HEK293 (cell line): ENCODE data around the gene NUP210.

Experiments used
- CTCF ChIA-PET: fragments of 350-600 bp; formaldehyde crosslinking; extraction: SDS; loops from one replicate; lab custom pipeline; 2021; ENCODE audit warnings: antibody characterized with exemption; lab: Yijun Ruan, JAX
- POLR2A ChIA-PET: fragments of 300-600 bp; formaldehyde crosslinking; extraction: SDS; loops from one replicate; lab custom pipeline; 2020; ENCODE audit warnings: antibody characterized with exemption, inconsistent platforms; lab: Yijun Ruan, JAX
- H3K27ac ChIP-seq: fragments of 200-500 bp; sonication (Bioruptor generic); 2 replicates; pipeline ENCODE4 v1.5.1; 2014; ENCODE audit warnings: low read depth, low read length, control low read depth, inconsistent platforms; ENCODE audit errors: extremely low read depth
- H3K36me3 ChIP-seq, 2 experiments: fragments of 200-500 bp in 1 of 2; sonication (Bioruptor generic) in 1 of 2; 1 replicate in 1 of 2; 2 replicates in 1 of 2; pipeline ENCODE4 v1.5.1; 2014 to 2017; ENCODE audit warnings: inconsistent platforms in 2 of 2, low read length in 2 of 2; ENCODE audit not compliant: control insufficient read depth in 2 of 2, insufficient read depth in 1 of 2
- H3K4me1 ChIP-seq: fragments of 200-500 bp; sonication (Bioruptor generic); 2 replicates; pipeline ENCODE4 v1.5.1; 2014; ENCODE audit warnings: mild to moderate bottlenecking, low read length, inconsistent platforms; ENCODE audit not compliant: control insufficient read depth, insufficient read depth
- H3K4me3 ChIP-seq: 2 replicates; pipeline ENCODE4 v1.5.1; 2011; ENCODE audit warnings: low read depth, mild to moderate bottlenecking, control low read depth, low read length, moderate library complexity
- H3K9me3 ChIP-seq: fragments of 200-500 bp; sonication (Bioruptor generic); 2 replicates; pipeline ENCODE4 v1.5.1; 2014; ENCODE audit warnings: low read depth, low read length, inconsistent platforms; ENCODE audit not compliant: control insufficient read depth, insufficient read depth
- CTCF ChIP-seq: fragments of 450-650 bp; formaldehyde crosslinking; IDR thresholded peaks from 2 replicates; pipeline ENCODE4 v1.5.1; 2016; ENCODE audit warnings: missing biosample characterization, missing genetic modification characterization
- KLF10 ChIP-seq: fragments of 450-650 bp; IDR thresholded peaks from 2 replicates; pipeline ENCODE4 v1.5.1; 2018; ENCODE audit warnings: missing biosample characterization, mild to moderate bottlenecking, missing genetic modification characterization
- PRDM10 ChIP-seq: fragments of 450-650 bp; formaldehyde crosslinking; IDR thresholded peaks from 2 replicates; pipeline ENCODE4 v1.5.1; 2016; ENCODE audit warnings: missing biosample characterization, missing genetic modification characterization
- PRDM2 ChIP-seq: fragments of 450-650 bp; formaldehyde crosslinking; IDR thresholded peaks from 2 replicates; pipeline ENCODE4 v1.5.1; 2016; ENCODE audit warnings: missing biosample characterization, missing genetic modification characterization, borderline replicate concordance
- ZBTB10 ChIP-seq: fragments of 450-650 bp; formaldehyde crosslinking; IDR thresholded peaks from 2 replicates; pipeline ENCODE4 v1.5.1; 2016; ENCODE audit warnings: missing biosample characterization, missing genetic modification characterization
- ZBTB17 ChIP-seq: fragments of 450-650 bp; formaldehyde crosslinking; IDR thresholded peaks from 2 replicates; pipeline ENCODE4 v1.5.1; 2016; ENCODE audit warnings: missing biosample characterization, missing genetic modification characterization
- ZBTB49 ChIP-seq: fragments of 450-650 bp; formaldehyde crosslinking; IDR thresholded peaks from 2 replicates; pipeline ENCODE4 v1.5.1; 2016; ENCODE audit warnings: missing biosample characterization, missing genetic modification characterization, low read depth
- ZBTB8A ChIP-seq: fragments of 450-650 bp; formaldehyde crosslinking; IDR thresholded peaks from 2 replicates; pipeline ENCODE4 v1.5.1; 2016; ENCODE audit warnings: missing biosample characterization, missing genetic modification characterization
- ZFHX2 ChIP-seq: fragments of 450-650 bp; formaldehyde crosslinking; conservative IDR thresholded peaks from 2 replicates; pipeline ENCODE4 v1.5.1; 2016; ENCODE audit warnings: missing biosample characterization, missing genetic modification characterization
- ZNF146 ChIP-seq: fragments of 450-650 bp; formaldehyde crosslinking; IDR thresholded peaks from 2 replicates; pipeline ENCODE4 v1.5.1; 2016; ENCODE audit warnings: missing biosample characterization, missing genetic modification characterization
- ZNF335 ChIP-seq: fragments of 450-650 bp; formaldehyde crosslinking; conservative IDR thresholded peaks from 2 replicates; pipeline ENCODE4 v1.5.1; 2016; ENCODE audit warnings: missing biosample characterization, missing genetic modification characterization
- ZNF654 ChIP-seq: fragments of 450-650 bp; formaldehyde crosslinking; IDR thresholded peaks from 2 replicates; pipeline ENCODE4 v1.5.1; 2016; ENCODE audit warnings: low read depth, missing biosample characterization, missing genetic modification characterization

Gene NUP210

GRCh38 chr3:13308380-13308801 is 111.7 kb downstream of the NUP210 start:
- Histone ChIP-seq H3K27ac (no peak overlapping the region), H3K4me3 (no peak overlapping the region), H3K9me3 (no peaks in the 10 kb centered on the region), H3K36me3 (no peaks in the 10 kb centered on the region; a peak in 1 of 3 replicates), H3K4me1 (no peaks in the 10 kb centered on the region)
- TF ChIP-seq ZBTB17 (tag by site-specific recombination) (peak; percentile 46; the same call in 1 of the 2 replicates), CTCF (tag by site-specific recombination) (peak; percentile 35), PRDM10 (tag by site-specific recombination) (peak; percentile 21; the same call in 1 of the 2 replicates), ZNF146 (tag by site-specific recombination) (no peak), ZNF654 (tag by site-specific recombination) (no peak), ZBTB8A (tag by site-specific recombination) (no peak), KLF10 (tag by site-specific recombination) (no peak), ZBTB49 (tag by site-specific recombination) (no peak), PRDM2 (tag by site-specific recombination) (no peak)
- POLR2A ChIA-PET: no interaction called here
- CTCF ChIA-PET: interaction anchor here (0.7 to 1.5 kb wide), 4 partner anchors 22 to 143 kb away, joined by 3 read pairs; no protein-coding TSS in a partner anchor

- H3K36me3 ChIP-seq: no peaks in the 10 kb centered on the region
- H3K4me3 ChIP-seq: no peak overlapping the region
- H3K4me1 ChIP-seq: no peaks in the 10 kb centered on the region
- no peak overlapping the region for H3K27ac ChIP-seq
- ChIA-PET CTCF (interaction anchor here (0.6 to 1.7 kb wide), 6 partner anchors 9 to 592 kb away, joined by 3 to 8 read pairs (median 4); no protein-coding TSS in a partner anchor), POLR2A (no interaction called here)
- no peaks in the 10 kb centered on the region for H3K9me3 ChIP-seq
- no peak for TF ChIP-seq ZBTB10 (tag by site-specific recombination)
- peak; percentile 39 for TF ChIP-seq ZFHX2 (tag by site-specific recombination)
- TF ChIP-seq ZNF335 (tag by site-specific recombination): peak; percentile 42
Observed at GRCh38 chr3:13307041-13307440, 113.1 kb downstream of the NUP210 start.
